B cell (primary cell): ENCODE measurements around the gene NACA.

Source experiments
- CTCF ChIP-seq: fragments of 200-600 bp; IDR thresholded peaks from one replicate; pipeline ENCODE4 v1.8.0; 2022; ENCODE audit warnings: antibody characterized with exemption, mild to moderate bottlenecking
- EZH2 ChIP-seq: IDR thresholded peaks from 2 replicates; pipeline ENCODE4 v1.6.1; 2012; ENCODE audit warnings: borderline replicate concordance, low read depth, mild to moderate bottlenecking, moderate library complexity, low read length; ENCODE audit not compliant: insufficient read depth, poor library complexity, severe bottlenecking

GRCh38 chr12:56760460-56760859 lies 35.4 kb upstream of the NACA start:
- TF ChIP-seq EZH2: no peak
- TF ChIP-seq CTCF: no peak
